ENCODE measurements around the gene SOX4.
A peak's percentile ranks its signal among the peaks of the same experiment; 100 is the strongest.

Gene SOX4

DNA sequence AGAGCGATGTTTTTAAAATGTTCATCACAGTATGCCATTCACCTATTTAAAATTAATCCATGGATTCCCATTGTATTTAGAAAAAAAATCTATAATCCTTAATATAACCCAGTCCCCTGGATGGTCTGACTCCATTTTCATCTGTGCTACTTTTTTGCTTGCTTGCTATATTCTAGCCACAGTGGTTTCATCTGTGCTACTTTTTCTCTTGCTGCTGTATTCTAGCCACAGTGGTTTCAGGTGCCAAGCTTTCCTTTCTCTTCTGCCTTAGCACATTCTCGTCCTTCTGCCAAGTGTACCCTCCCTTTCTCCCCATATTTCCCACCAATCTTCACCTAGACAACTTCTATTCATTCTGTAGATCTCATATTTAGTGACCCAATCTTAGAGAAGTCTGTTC lies 33.3 kb upstream of the SOX4 start:
- Histone ChIP-seq H3K4me3 (no peak overlapping the region), H3K27ac (no peak overlapping the region)
- TF ChIP-seq, protein P1, sequence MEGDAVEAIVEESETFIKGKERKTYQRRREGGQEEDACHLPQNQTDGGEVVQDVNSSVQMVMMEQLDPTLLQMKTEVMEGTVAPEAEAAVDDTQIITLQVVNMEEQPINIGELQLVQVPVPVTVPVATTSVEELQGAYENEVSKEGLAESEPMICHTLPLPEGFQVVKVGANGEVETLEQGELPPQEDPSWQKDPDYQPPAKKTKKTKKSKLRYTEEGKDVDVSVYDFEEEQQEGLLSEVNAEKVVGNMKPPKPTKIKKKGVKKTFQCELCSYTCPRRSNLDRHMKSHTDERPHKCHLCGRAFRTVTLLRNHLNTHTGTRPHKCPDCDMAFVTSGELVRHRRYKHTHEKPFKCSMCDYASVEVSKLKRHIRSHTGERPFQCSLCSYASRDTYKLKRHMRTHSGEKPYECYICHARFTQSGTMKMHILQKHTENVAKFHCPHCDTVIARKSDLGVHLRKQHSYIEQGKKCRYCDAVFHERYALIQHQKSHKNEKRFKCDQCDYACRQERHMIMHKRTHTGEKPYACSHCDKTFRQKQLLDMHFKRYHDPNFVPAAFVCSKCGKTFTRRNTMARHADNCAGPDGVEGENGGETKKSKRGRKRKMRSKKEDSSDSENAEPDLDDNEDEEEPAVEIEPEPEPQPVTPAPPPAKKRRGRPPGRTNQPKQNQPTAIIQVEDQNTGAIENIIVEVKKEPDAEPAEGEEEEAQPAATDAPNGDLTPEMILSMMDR (IDR thresholded peaks at IDR 0.05), result no peak
- DNase-seq (ENCODE audit: low spot score), result no peak

DNA sequence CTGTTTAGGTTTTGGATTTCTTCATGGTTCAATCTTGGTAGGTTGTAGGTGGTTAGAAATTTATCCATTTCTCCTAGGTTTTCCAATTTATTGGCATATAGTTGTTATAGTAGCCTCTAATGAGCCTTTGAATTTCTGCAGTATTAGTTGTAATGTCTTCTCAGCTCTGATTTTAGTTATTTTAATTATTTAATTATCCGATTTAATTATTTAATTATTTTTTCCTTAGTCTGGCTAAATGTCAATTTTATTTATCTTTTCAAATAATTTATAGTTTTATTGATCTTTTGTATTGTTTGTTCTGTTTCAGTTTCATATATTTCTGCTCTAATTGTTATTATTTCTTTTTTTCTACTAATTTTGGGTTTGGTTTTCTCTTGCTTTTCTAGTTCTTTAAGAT lies 28.1 kb upstream of the SOX4 start:
- Histone ChIP-seq H3K27ac (no peak overlapping the region), H3K4me3 (no peak overlapping the region)
- TF ChIP-seq, protein P1 (IDR thresholded peaks at IDR 0.05), result no peak
- no peak for DNase-seq (ENCODE audit: low spot score)

DNA sequence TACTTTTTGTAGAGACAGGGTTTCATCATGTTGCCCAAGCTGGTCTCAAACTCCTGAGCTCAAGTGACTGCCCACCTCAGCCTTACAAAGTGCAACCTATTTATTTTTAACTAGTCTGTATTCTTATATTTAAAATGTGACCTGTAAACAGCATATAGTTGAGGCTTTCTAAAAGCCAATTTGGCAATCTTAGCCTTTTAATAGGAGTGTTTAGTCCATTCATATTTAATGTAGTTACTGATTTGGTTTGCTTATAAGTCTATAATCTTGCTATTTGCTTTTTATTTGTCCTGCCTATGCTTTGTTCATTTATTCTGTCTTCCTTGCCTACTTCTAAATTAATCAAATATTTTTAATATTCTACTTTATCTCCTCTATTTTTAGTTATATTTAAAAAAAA lies 15.0 kb upstream of the SOX4 start:
- DNase-seq (ENCODE audit: low spot score), result no peak
- TF ChIP-seq, protein P1 (IDR thresholded peaks at IDR 0.05), result no peak
- Histone ChIP-seq H3K4me3 (no peak overlapping the region), H3K27ac (no peak overlapping the region)

DNA sequence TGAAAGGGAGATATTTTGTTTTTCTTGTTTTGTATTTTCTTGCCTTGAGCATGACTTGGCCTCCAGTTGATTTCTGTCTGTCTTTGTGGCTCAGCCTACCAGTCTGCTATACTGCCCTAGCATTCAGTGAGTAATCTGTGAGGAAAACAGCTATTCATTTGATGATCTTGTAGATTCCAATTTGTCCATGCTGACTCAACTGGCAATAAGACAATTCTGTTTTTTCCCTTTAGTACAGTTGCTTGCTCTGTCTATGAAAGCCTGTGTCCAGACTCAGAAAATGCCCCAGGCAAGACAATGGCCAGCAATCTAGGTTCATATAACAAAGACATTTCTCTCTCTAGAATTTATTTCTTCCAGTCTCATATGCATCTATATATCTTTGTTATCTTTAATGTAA lies 10.9 kb upstream of the SOX4 start:
- Histone ChIP-seq H3K27ac (no peak overlapping the region), H3K4me3 (no peak overlapping the region)
- no peak for DNase-seq (ENCODE audit: low spot score)
- TF ChIP-seq, protein P1 (IDR thresholded peaks at IDR 0.05), result no peak

DNA sequence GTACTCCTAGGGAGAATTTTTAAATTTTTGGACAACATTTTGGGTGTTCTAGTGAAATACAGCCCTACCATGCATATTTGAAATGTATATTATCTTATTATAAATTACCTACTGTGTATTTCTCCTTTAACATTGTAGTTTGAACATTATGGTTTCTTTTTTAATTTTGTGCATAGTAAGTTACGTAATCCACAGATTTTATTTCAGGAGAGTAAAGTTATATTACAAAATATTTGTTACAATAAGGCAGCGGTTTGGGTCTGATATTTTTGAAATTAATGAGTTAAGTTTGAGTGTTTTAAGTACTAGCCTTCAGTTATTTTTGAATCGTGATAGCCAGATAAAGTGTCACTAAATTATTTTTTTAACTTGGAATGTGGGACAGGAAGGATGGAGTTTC lies 7.3 kb upstream of the SOX4 start:
- no peak for DNase-seq (ENCODE audit: low spot score)
- TF ChIP-seq, protein P1 (IDR thresholded peaks at IDR 0.05), result no peak
- H3K27ac ChIP-seq, result no peak overlapping the region
- H3K4me3 ChIP-seq, result peak overlapping the region; percentile 94

DNA sequence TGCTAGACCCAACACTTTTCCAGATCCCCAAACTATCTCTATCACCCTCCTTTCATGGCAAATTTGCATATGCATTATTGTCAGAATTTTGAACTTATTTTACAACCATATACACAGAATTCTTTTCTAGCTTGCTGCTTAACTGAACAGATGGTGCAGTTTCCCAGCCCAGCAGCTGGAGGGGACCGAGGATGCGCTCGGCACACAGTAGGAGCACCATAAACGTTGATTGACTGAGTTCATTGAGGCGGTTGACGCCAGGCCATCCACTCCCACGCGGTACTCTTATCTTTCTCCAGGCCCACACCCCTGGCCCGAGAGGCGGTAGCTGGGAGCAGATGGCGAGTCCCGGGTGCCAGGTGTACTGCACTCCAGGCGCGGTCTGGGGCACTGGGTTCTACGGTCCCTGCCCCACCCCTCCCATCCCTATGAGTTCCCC lies 6.8 kb upstream of the SOX4 start:
- peak overlapping the region; percentile 94 for H3K4me3 ChIP-seq
- peak overlapping the region; percentile 82 to 90 for H3K27ac ChIP-seq
- TF ChIP-seq, protein P1 (IDR thresholded peaks at IDR 0.05), result no peak
- DNase-seq (ENCODE audit: low spot score), result no peak

DNA sequence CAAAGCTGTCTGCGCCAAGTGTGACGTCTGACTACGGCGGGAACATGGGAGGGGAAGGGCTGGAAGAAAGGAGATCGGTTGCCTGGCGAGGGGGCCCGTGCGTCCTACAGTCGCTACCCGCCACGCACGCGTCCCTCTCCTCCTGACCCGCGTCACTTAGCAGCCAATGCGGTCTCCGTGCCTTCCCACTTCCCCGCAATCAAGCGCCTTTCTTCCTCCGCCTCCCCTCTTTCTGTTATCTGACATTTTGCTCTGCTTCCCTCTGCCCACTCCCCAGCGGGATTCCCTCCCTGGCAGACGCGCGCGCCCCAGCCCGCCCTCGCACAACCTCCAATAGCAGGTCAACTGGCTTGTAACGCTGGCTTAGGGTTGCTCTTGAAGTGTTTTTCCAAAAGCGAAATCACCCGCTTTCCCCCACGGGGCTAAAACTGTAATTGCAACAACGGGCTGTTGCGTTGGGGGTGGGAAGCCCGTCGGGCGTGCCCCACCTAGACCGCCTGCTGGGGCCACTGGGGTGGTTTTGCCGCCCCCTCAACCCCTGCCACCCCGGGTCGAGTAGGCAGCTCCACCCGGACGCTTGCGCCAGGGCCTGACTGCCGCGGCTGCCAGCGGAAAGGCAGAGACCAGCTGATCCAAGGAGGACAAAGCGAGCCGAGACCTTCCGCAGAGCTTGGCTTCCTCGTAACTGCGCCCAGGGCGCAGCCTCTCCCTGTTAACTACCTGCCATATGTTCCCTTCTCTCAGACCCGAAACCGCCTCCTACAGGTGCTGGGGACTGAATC lies 6.2 kb upstream of the SOX4 start:
- Histone ChIP-seq H3K4me3 (peak overlapping the region; percentile 94), H3K27ac (peak overlapping the region; percentile 82 to 90)
- TF ChIP-seq, protein P1 (IDR thresholded peaks at IDR 0.05), result no peak
- DNase-seq (ENCODE audit: low spot score), result peak; percentile 80
